K562 (cell line): ENCODE measurements around the gene RESF1. TPM values are rescaled to one million over a fixed set of nuclear protein-coding genes. Genes with fewer than 3 reads are reported as not detected.

Experiments used
- CREM ChIP-seq: IDR thresholded peaks from 2 replicates; pipeline ENCODE4 v1.6.1; 2014; ENCODE audit warnings: antibody characterized with exemption, low read depth
- E2F3 ChIP-seq: fragments of 250-450 bp; sonication (Bioruptor Pico); IDR thresholded peaks from 2 replicates; pipeline ENCODE4 v1.4.0; 2020; ENCODE audit warnings: mild to moderate bottlenecking
- GABPA ChIP-seq: fragments of 200-800 bp; sonication (Bioruptor generic); conservative IDR thresholded peaks from 2 replicates; pipeline ENCODE4 v1.6.1; 2016; ENCODE audit warnings: low read depth, missing genetic modification characterization, missing compliant biosample characterization
- GABPB1 ChIP-seq: sonication (generic); formaldehyde crosslinking; IDR thresholded peaks from 2 replicates; pipeline ENCODE4 v1.8.0; 2022; ENCODE audit warnings: mild to moderate bottlenecking, missing genetic modification reagents
- HDAC1 ChIP-seq, 2 experiments: fragments of 450-650 bp; IDR thresholded peaks; 2 replicates each; pipeline ENCODE4 v1.6.1; 2016 to 2017; ENCODE audit warnings: inconsistent platforms in 1 of 2, mild to moderate bottlenecking in 1 of 2, moderate library complexity in 1 of 2
- HNRNPLL ChIP-seq: fragments of 200-400 bp; formaldehyde crosslinking; IDR thresholded peaks from 2 replicates; pipeline ENCODE4 v1.6.1; 2017; ENCODE audit warnings: low read length, low read depth, mild to moderate bottlenecking; ENCODE audit not compliant: poor library complexity, severe bottlenecking
- IFI16 ChIP-seq: fragments of 250-450 bp; sonication (Bioruptor Pico); IDR thresholded peaks from 2 replicates; pipeline ENCODE4 v2.1.2; 2022; ENCODE audit warnings: mild to moderate bottlenecking, inconsistent platforms
- KLF1 ChIP-seq: fragments of 450-650 bp; IDR thresholded peaks from 2 replicates; pipeline ENCODE4 v1.6.1; 2016; ENCODE audit warnings: missing genetic modification characterization, missing compliant biosample characterization
- MAFK ChIP-seq: IDR thresholded peaks from 2 replicates; pipeline ENCODE4 v1.6.1; 2011; ENCODE audit warnings: low read length, improper control_type of control experiment
- SLC30A9 ChIP-seq: fragments of 250-450 bp; sonication (Bioruptor Pico); IDR thresholded peaks from 2 replicates; pipeline ENCODE4 v1.8.0; 2022; ENCODE audit warnings: mild to moderate bottlenecking, moderate library complexity
- YBX1 ChIP-seq: fragments of 450-650 bp; IDR thresholded peaks from 2 replicates; pipeline ENCODE4 v1.7.1; 2016; ENCODE audit warnings: mild to moderate bottlenecking
- ZNF146 ChIP-seq: IDR thresholded peaks from one replicate; pipeline ENCODE4 v1.6.1; 2018; ENCODE audit warnings: missing compliant biosample characterization; ENCODE audit not compliant: unreplicated experiment
- ZNF212 ChIP-seq: fragments of 450-650 bp; formaldehyde crosslinking; IDR thresholded peaks from 2 replicates; pipeline ENCODE4 v1.4.0; 2020; ENCODE audit warnings: mild to moderate bottlenecking
- ZNF780A ChIP-seq: fragments of 250-450 bp; sonication (Bioruptor Pico); IDR thresholded peaks from 2 replicates; pipeline ENCODE4 v1.5.0; 2021; ENCODE audit warnings: mild to moderate bottlenecking
- polyA plus RNA-seq, 8 experiments: library from polyadenylated mRNA; depleted of rRNA in 4 of 8; stranded (reverse) in 5 of 8; unstranded in 3 of 8; fragments of >200 nt; fragmentation: Nextera tagmentation in 2 of 8; fragmentation: Illumina TruSeq in 1 of 8; extraction: Ambion mirVana in 2 of 8; extraction: Trizol in 1 of 8; gene quantifications; 2 replicates each; pipeline versions ENCODE4 v1.2.1 to v1.2.3, GENCODE V29; 2011 to 2014; ENCODE audit warnings: inconsistent platforms in 1 of 8, missing spikeins in 1 of 8
- total RNA-seq, 7 experiments: library from RNA; depleted of rRNA in 6 of 7; stranded (reverse); fragments of >200 nt in 6 of 7; fragmentation: Illumina TruSeq in 2 of 7; extraction: Trizol in 2 of 7; gene quantifications; 2 replicates each; pipeline versions ENCODE4 v1.2.1 to v1.2.3, GENCODE V29; 2011 to 2021; ENCODE audit warnings: low replicate concordance in 1 of 7
- TF ChIP-seq, protein P1 (sequence below): fragments of 450-650 bp; IDR thresholded peaks from 2 replicates; pipeline ENCODE4 v1.6.1; 2016; ENCODE audit warnings: low read depth
- TF ChIP-seq, protein P2 (sequence below): sonication (generic); formaldehyde crosslinking; IDR thresholded peaks from 2 replicates; pipeline ENCODE4 v1.5.0; 2020; ENCODE audit warnings: missing genetic modification reagents
- TF ChIP-seq, protein P3 (sequence below): sonication (generic); formaldehyde crosslinking; IDR thresholded peaks from 2 replicates; pipeline ENCODE4 v1.8.1; 2023; ENCODE audit warnings: mild to moderate bottlenecking, missing genetic modification reagents, moderate library complexity
- TF ChIP-seq, protein P4 (sequence below): fragments of 450-650 bp; IDR thresholded peaks from 2 replicates; pipeline ENCODE4 v1.6.1; 2017; ENCODE audit warnings: antibody characterized with exemption

Gene RESF1
- total and polyA plus RNA-seq, 9 of the 15 experiments (the other 6 are each of a cell fraction or from before 2014, with no cell fraction given): 21.5 to 121 (median 53.6) TPM

DNA sequence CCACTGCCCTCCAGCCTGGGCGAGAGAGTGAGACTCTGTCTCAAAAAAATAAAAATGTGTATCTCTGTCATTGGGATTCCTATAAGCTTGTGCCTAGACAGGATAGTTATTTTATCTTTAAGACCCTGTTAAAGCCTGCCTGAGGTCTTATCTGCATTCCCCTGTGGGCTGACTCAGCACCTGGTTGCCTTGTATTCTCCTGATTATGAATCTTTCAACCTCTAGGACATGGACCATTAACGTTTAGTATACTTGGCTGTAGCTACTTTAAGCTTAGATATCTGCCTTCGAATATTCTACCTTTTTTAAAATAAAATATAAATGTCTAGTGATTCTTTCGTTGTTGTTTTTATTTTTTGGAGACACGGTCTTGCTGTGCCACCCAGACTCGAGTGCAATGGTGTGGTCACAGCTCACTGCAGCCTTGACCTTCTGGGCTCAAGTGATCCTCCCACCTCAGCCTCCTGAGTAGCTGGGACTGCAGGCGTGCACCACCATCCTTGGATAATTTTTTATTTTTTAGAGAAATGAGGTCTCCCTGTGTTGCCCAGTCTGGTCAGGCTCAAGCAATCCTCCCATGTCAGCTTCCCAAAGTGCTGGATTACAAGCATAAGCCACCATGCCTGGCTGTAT, 41.3 kb downstream of the RESF1 start (continued):
- TF ChIP-seq, protein P1, sequence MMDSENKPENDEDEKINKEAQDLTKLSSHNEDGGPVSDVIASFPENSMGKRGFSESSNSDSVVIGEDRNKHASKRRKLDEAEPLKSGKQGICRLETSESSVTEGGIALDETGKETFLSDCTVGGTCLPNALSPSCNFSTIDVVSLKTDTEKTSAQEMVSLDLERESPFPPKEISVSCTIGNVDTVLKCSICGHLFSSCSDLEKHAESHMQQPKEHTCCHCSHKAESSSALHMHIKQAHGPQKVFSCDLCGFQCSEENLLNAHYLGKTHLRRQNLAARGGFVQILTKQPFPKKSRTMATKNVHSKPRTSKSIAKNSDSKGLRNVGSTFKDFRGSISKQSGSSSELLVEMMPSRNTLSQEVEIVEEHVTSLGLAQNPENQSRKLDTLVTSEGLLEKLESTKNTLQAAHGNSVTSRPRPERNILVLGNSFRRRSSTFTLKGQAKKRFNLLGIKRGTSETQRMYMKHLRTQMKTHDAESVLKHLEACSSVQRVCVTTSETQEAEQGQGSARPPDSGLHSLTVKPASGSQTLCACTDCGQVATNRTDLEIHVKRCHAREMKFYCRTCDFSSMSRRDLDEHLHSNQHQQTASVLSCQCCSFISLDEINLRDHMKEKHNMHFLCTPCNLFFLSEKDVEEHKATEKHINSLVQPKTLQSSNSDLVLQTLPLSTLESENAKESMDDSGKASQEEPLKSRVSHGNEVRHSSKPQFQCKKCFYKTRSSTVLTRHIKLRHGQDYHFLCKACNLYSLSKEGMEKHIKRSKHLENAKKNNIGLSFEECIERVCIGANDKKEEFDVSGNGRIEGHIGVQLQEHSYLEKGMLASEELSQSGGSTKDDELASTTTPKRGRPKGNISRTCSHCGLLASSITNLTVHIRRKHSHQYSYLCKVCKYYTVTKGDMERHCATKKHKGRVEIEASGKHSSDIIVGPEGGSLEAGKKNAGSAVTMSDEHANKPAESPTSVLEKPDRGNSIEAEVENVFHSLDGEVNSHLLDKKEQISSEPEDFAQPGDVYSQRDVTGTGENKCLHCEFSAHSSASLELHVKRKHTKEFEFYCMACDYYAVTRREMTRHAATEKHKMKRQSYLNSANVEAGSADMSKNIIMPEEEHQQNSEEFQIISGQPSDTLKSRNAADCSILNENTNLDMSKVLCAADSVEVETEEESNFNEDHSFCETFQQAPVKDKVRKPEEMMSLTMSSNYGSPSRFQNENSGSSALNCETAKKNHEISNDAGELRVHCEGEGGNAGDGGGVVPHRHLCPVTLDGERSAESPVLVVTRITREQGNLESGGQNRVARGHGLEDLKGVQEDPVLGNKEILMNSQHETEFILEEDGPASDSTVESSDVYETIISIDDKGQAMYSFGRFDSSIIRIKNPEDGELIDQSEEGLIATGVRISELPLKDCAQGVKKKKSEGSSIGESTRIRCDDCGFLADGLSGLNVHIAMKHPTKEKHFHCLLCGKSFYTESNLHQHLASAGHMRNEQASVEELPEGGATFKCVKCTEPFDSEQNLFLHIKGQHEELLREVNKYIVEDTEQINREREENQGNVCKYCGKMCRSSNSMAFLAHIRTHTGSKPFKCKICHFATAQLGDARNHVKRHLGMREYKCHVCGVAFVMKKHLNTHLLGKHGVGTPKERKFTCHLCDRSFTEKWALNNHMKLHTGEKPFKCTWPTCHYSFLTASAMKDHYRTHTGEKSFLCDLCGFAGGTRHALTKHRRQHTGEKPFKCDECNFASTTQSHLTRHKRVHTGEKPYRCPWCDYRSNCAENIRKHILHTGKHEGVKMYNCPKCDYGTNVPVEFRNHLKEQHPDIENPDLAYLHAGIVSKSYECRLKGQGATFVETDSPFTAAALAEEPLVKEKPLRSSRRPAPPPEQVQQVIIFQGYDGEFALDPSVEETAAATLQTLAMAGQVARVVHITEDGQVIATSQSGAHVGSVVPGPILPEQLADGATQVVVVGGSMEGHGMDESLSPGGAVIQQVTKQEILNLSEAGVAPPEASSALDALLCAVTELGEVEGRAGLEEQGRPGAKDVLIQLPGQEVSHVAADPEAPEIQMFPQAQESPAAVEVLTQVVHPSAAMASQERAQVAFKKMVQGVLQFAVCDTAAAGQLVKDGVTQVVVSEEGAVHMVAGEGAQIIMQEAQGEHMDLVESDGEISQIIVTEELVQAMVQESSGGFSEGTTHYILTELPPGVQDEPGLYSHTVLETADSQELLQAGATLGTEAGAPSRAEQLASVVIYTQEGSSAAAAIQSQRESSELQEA: no peak
- TF ChIP-seq IFI16: no peak
- no peak for TF ChIP-seq KLF1 (tag)
- no peak for TF ChIP-seq SLC30A9 (CRISPR knock-in tag)
- TF ChIP-seq, protein P2, sequence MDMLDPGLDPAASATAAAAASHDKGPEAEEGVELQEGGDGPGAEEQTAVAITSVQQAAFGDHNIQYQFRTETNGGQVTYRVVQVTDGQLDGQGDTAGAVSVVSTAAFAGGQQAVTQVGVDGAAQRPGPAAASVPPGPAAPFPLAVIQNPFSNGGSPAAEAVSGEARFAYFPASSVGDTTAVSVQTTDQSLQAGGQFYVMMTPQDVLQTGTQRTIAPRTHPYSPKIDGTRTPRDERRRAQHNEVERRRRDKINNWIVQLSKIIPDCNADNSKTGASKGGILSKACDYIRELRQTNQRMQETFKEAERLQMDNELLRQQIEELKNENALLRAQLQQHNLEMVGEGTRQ (CRISPR knock-in tag): no peak
- peak; percentile 64 for TF ChIP-seq CREM
- no peak for TF ChIP-seq HNRNPLL
- TF ChIP-seq ZNF146 (CRISPR knock-in tag): no peak
- TF ChIP-seq MAFK: peak; percentile 89
- no peak for TF ChIP-seq GABPA
- TF ChIP-seq GABPB1 (CRISPR knock-in tag): no peak
- no peak for TF ChIP-seq ZNF212 (CRISPR knock-in tag)
- no peak for TF ChIP-seq ZNF780A (CRISPR knock-in tag)
- TF ChIP-seq, protein P3, sequence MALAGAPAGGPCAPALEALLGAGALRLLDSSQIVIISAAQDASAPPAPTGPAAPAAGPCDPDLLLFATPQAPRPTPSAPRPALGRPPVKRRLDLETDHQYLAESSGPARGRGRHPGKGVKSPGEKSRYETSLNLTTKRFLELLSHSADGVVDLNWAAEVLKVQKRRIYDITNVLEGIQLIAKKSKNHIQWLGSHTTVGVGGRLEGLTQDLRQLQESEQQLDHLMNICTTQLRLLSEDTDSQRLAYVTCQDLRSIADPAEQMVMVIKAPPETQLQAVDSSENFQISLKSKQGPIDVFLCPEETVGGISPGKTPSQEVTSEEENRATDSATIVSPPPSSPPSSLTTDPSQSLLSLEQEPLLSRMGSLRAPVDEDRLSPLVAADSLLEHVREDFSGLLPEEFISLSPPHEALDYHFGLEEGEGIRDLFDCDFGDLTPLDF (CRISPR knock-in tag): no peak
- TF ChIP-seq E2F3: no peak
- TF ChIP-seq HDAC1 (IDR thresholded peaks at IDR 0.05): 0 out of 4 replicates have a peak, but pooled peaks of 1 of the 2 experiments have one; percentile 49
- no peak for TF ChIP-seq YBX1
- TF ChIP-seq, protein P4, sequence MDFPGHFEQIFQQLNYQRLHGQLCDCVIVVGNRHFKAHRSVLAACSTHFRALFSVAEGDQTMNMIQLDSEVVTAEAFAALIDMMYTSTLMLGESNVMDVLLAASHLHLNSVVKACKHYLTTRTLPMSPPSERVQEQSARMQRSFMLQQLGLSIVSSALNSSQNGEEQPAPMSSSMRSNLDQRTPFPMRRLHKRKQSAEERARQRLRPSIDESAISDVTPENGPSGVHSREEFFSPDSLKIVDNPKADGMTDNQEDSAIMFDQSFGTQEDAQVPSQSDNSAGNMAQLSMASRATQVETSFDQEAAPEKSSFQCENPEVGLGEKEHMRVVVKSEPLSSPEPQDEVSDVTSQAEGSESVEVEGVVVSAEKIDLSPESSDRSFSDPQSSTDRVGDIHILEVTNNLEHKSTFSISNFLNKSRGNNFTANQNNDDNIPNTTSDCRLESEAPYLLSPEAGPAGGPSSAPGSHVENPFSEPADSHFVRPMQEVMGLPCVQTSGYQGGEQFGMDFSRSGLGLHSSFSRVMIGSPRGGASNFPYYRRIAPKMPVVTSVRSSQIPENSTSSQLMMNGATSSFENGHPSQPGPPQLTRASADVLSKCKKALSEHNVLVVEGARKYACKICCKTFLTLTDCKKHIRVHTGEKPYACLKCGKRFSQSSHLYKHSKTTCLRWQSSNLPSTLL: no peak
